Keratinocyte (primary cell): Measurements from ENCODE around the gene CDON. TPM values are rescaled to one million over a fixed set of nuclear protein-coding genes. Genes with fewer than 3 reads are reported as not detected.

Experiments
- DNase-seq: peaks from one replicate; pipeline ENCODE4 v3.0.0-alpha.2; 2011; ENCODE audit warnings: low read depth, missing footprints, low spot score
- FAIRE-seq: peaks from 2 replicates; lab custom pipeline; 2011; peaks lifted over from hg19 to GRCh38; lab: Jason Lieb, UNC
- H2AFZ ChIP-seq: 2 replicates; pipeline ENCODE4 v1.6.0; 2012; ENCODE audit warnings: low read length, control low read depth, inconsistent platforms; ENCODE audit not compliant: control insufficient read depth
- H3K27ac ChIP-seq: 2 replicates; pipeline ENCODE4 v1.5.1; 2011; ENCODE audit warnings: low read length; ENCODE audit not compliant: control insufficient read depth, insufficient read depth
- H3K27me3 ChIP-seq: 3 replicates; pipeline ENCODE4 v1.6.0; 2011; ENCODE audit warnings: low read length; ENCODE audit not compliant: control insufficient read depth, insufficient read depth; ENCODE audit errors: extremely low read depth
- H3K36me3 ChIP-seq, 2 experiments: 2 replicates in 1 of 2; 3 replicates in 1 of 2; pipeline ENCODE4 v1.5.1; 2011; ENCODE audit warnings: low read length in 2 of 2, mild to moderate bottlenecking in 1 of 2; ENCODE audit not compliant: control insufficient read depth in 2 of 2, insufficient read depth in 2 of 2; ENCODE audit errors: extremely low read depth in 1 of 2
- H3K4me1 ChIP-seq: 3 replicates; pipeline ENCODE4 v1.5.1; 2011; ENCODE audit warnings: low read length; ENCODE audit not compliant: control insufficient read depth, insufficient read depth; ENCODE audit errors: extremely low read depth
- H3K4me2 ChIP-seq: 3 replicates; pipeline ENCODE4 v1.6.0; 2011; ENCODE audit warnings: low read depth, low read length; ENCODE audit not compliant: control insufficient read depth, insufficient read depth; ENCODE audit errors: extremely low read depth
- H3K4me3 ChIP-seq, 3 experiments: fragments of 200-600 bp in 1 of 3; sonication (generic) in 1 of 3; 2 replicates in 2 of 3; 3 replicates in 1 of 3; pipeline ENCODE4 v1.5.1; 2011 to 2016; ENCODE audit warnings: low read length in 3 of 3, mild to moderate bottlenecking in 3 of 3, control low read depth in 2 of 3, inconsistent platforms in 1 of 3, low read depth in 1 of 3, mixed read lengths in 1 of 3, mixed run types in 1 of 3, moderate library complexity in 1 of 3; ENCODE audit not compliant: control insufficient read depth in 2 of 3, insufficient read depth in 2 of 3; ENCODE audit errors: extremely low read depth in 1 of 3
- H3K79me2 ChIP-seq: 2 replicates; pipeline ENCODE4 v1.6.0; 2012; ENCODE audit warnings: low read length; ENCODE audit not compliant: control insufficient read depth, insufficient read depth
- H3K9ac ChIP-seq: 3 replicates; pipeline ENCODE4 v1.6.0; 2011; ENCODE audit warnings: low read length; ENCODE audit not compliant: control insufficient read depth, insufficient read depth; ENCODE audit errors: extremely low read depth
- H3K9me1 ChIP-seq: 3 replicates; pipeline ENCODE4 v1.6.0; 2011; ENCODE audit warnings: low read length; ENCODE audit not compliant: control insufficient read depth, insufficient read depth; ENCODE audit errors: extremely low read depth
- H3K9me3 ChIP-seq: 2 replicates; pipeline ENCODE4 v1.5.1; 2012; ENCODE audit warnings: low read depth, low read length; ENCODE audit not compliant: control insufficient read depth
- H4K20me1 ChIP-seq: 3 replicates; pipeline ENCODE4 v1.6.0; 2011; ENCODE audit warnings: low read length; ENCODE audit not compliant: control insufficient read depth, insufficient read depth; ENCODE audit errors: extremely low read depth
- EZH2 ChIP-seq: IDR thresholded peaks from one replicate; pipeline ENCODE4 v1.6.1; 2012; ENCODE audit warnings: inconsistent platforms, mild to moderate bottlenecking, low read length, moderate library complexity
- dilution Hi-C: fragments of 300-500 bp; cut with MboI; formaldehyde crosslinking; loops from one replicate; pipeline ENCODE4 v1.7.0; 2020; ENCODE audit warnings: low sequenced_read_pairs; ENCODE audit not compliant: extremely low pct_ligation_motif_present
- polyA plus RNA-seq, 5 experiments: library from polyadenylated mRNA; depleted of rRNA in 3 of 5; stranded (reverse) in 3 of 5; stranded (forward) in 1 of 5; unstranded in 1 of 5; fragments of >200 nt; gene quantifications; 1 replicate in 1 of 5; 2 replicates in 3 of 5; 3 replicates in 1 of 5; pipeline versions ENCODE4 v1.2.1 to v1.2.3, GENCODE V29; 2011 to 2012; ENCODE audit warnings: missing spikeins in 2 of 5, low read depth in 1 of 5, low replicate concordance in 1 of 5
- TF ChIP-seq, protein P1 (sequence below), 3 experiments: IDR thresholded peaks in 1 of 3; conservative IDR thresholded peaks in 1 of 3; optimal IDR thresholded peaks in 1 of 3; 2 replicates in 2 of 3; 3 replicates in 1 of 3; pipeline versions ENCODE3 to v1.5.1; 2011; ENCODE audit warnings: low read length in 3 of 3, mild to moderate bottlenecking in 3 of 3, moderate library complexity in 2 of 3, control low read depth in 1 of 3, inconsistent platforms in 1 of 3; ENCODE audit not compliant: insufficient read depth in 2 of 3; ENCODE audit errors: extremely low read depth in 1 of 3

The CDON gene
- polyA plus RNA-seq, 1 donor (not counting 4 experiments of a cell fraction or from before 2014, with no cell fraction given): 1.0 TPM

DNA sequence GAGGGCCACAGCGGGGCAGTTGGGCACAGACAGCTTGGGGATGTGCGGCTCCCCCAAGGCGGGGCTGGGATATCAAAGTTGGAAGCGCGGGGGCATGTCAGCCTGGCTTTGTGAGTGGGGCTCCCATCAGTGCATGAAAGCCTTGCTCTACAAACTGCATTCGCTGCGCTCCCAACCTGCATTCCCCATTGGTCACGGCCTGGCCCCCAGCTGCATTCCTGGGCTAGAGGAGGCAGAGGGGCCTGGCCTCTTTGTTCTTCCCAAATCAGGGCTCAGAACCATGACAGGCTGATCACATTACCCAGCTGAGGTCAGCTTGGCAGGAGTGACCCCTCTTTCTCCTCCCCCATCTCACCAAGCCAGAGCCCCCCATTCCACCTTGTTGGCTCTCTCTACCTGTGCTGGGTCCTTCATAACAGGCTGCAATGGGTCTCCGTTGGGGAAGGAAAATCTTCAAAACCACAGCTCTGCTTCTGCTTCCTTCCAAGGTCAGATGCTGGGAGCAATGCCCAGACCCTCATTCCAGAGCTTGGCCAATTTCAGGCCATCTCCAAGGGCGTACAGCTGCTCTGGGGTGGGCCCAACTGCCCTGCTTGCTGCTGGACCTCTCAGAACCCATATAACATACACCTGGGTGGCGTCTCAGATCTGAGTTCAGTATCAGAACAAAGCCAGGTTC lies 38.7 kb upstream of the CDON start:
- Histone ChIP-seq H3K9me3 (no peaks in the 10 kb centered on the region), H4K20me1 (no peaks in the 10 kb centered on the region), H3K4me2 (no peak overlapping the region), H3K9me1 (no peaks in the 10 kb centered on the region), H2AFZ (no peak overlapping the region), H3K9ac (no peak overlapping the region), H3K4me3 (no peak overlapping the region), H3K27me3 (no peaks in the 10 kb centered on the region), H3K4me1 (no peaks in the 10 kb centered on the region), H3K27ac (no peak overlapping the region), H3K79me2 (no peaks in the 10 kb centered on the region), H3K36me3 (no peaks in the 10 kb centered on the region)
- FAIRE-seq (no peak), DNase-seq (no peak)
- dilution Hi-C loops: no loop called here
- no peak for TF ChIP-seq EZH2
- TF ChIP-seq, protein P1, sequence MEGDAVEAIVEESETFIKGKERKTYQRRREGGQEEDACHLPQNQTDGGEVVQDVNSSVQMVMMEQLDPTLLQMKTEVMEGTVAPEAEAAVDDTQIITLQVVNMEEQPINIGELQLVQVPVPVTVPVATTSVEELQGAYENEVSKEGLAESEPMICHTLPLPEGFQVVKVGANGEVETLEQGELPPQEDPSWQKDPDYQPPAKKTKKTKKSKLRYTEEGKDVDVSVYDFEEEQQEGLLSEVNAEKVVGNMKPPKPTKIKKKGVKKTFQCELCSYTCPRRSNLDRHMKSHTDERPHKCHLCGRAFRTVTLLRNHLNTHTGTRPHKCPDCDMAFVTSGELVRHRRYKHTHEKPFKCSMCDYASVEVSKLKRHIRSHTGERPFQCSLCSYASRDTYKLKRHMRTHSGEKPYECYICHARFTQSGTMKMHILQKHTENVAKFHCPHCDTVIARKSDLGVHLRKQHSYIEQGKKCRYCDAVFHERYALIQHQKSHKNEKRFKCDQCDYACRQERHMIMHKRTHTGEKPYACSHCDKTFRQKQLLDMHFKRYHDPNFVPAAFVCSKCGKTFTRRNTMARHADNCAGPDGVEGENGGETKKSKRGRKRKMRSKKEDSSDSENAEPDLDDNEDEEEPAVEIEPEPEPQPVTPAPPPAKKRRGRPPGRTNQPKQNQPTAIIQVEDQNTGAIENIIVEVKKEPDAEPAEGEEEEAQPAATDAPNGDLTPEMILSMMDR (optimal IDR thresholded peaks at IDR 0.05 in 1 of 3, IDR thresholded peaks at IDR 0.05 in 1 of 3, conservative IDR thresholded peaks at IDR 0.05 in 1 of 3; ENCODE audit: extremely low read depth in 1 of 3, insufficient read depth in 2 of 3, low read length in 3 of 3): no peak

DNA sequence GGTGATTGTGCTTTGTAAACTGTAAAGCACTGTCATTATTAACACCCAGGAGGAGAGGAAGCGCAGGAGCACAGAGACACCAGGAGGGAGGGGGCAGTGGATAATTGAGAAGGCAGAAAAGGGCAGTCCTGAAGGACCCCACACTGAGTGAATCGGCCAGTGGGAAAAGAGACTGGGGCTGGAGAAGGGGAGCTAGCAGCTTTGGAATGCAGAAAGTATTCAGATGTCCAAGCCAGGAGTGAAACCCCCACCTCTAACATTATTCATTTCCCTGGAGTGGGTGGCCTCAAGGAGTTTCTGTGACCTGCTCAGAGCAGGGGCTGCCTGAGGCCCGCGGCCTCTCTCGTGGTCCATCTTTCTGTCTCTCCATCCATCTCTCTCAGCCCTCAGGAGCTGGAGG lies 38.0 kb upstream of the CDON start:
- Histone ChIP-seq H3K27me3 (no peaks in the 10 kb centered on the region), H3K36me3 (no peaks in the 10 kb centered on the region), H3K9me3 (no peaks in the 10 kb centered on the region), H3K4me1 (no peaks in the 10 kb centered on the region), H3K9me1 (no peaks in the 10 kb centered on the region), H3K9ac (no peak overlapping the region), H3K27ac (no peak overlapping the region), H3K79me2 (no peaks in the 10 kb centered on the region), H4K20me1 (no peaks in the 10 kb centered on the region), H3K4me2 (no peak overlapping the region), H3K4me3 (no peak overlapping the region), H2AFZ (no peak overlapping the region)
- no peak for FAIRE-seq
- DNase-seq: no peak
- TF ChIP-seq, protein P1 (optimal IDR thresholded peaks at IDR 0.05 in 1 of 3, IDR thresholded peaks at IDR 0.05 in 1 of 3, conservative IDR thresholded peaks at IDR 0.05 in 1 of 3; ENCODE audit: extremely low read depth in 1 of 3, insufficient read depth in 2 of 3, low read length in 3 of 3): no peak
- TF ChIP-seq EZH2: no peak
- dilution Hi-C loops: no loop called here
